ENCODE results near the gene UBAP2. TPM values are rescaled to one million over a fixed set of nuclear protein-coding genes. Genes with fewer than 3 reads are reported as not detected.

UBAP2 gene
- total RNA-seq, 3 donors from 2014 or later (not counting 1 experiment from before 2014, with no cell fraction given): 30.2 to 34.4 (median 31.1) TPM

- TF ChIP-seq CTCF (IDR thresholded peaks at IDR 0.05): no peak
- Mint-ChIP-seq H3K36me3 (no peaks in the 10 kb centered on the region), H3K9me3 (no peaks in the 10 kb centered on the region), H3K27ac (peak overlapping the region in 1 of 2 donors; percentile 14), H3K4me3 (no peak overlapping the region), H3K27me3 (ENCODE audit: low read depth in 2 of 2) (no peaks in the 10 kb centered on the region), H3K4me1 (peaks cover 5 to 17% of the 10 kb centered on the region in 2 donors)
- 94% methylated on average over 17 of the region's 17 CpGs for WGBS (ENCODE audit: insufficient coverage)
- H3K27ac ChIP-seq (ENCODE audit: low read length): no peak overlapping the region
- peaks cover 71% of the 10 kb centered on the region for H3K36me3 ChIP-seq (ENCODE audit: control insufficient read depth, insufficient read depth, low read length)
- intact Hi-C loops (cut with micrococcal nuclease): loop anchor here (5.0 kb wide), 1 partner anchor 108 kb away; the partner anchor contains the start of gene UBE2R2
- H3K4me3 ChIP-seq (ENCODE audit: low read length): no peak overlapping the region
- no peaks in the 10 kb centered on the region for H3K27me3 ChIP-seq (ENCODE audit: control insufficient read depth, insufficient read depth, low read length)
- H3K9me3 ChIP-seq (ENCODE audit: control insufficient read depth, insufficient read depth, low read length): no peaks in the 10 kb centered on the region
- ATAC-seq: no peak
- H3K4me1 ChIP-seq (ENCODE audit: control insufficient read depth, insufficient read depth, low read length): no peaks in the 10 kb centered on the region
- DNase-seq: peak in 1 of 2 donors; percentile 44
Observed at GRCh38 chr9:33924978-33925797, 123.5 kb downstream of the UBAP2 start.

GRCh38 chr9:33923998-33924701, 124.5 kb downstream of the UBAP2 start:
- DNase-seq (no peak), ATAC-seq (no peak)
- Histone ChIP-seq H3K27ac (ENCODE audit: low read length) (no peak overlapping the region), H3K4me3 (ENCODE audit: low read length) (no peak overlapping the region), H3K9me3 (ENCODE audit: control insufficient read depth, insufficient read depth, low read length) (no peaks in the 10 kb centered on the region), H3K36me3 (ENCODE audit: control insufficient read depth, insufficient read depth, low read length) (peaks cover 69% of the 10 kb centered on the region), H3K4me1 (ENCODE audit: control insufficient read depth, insufficient read depth, low read length) (no peaks in the 10 kb centered on the region), H3K27me3 (ENCODE audit: control insufficient read depth, insufficient read depth, low read length) (no peaks in the 10 kb centered on the region)
- Mint-ChIP-seq H3K27ac (no peak overlapping the region), H3K4me1 (peaks cover 10 to 17% of the 10 kb centered on the region in 2 donors), H3K27me3 (ENCODE audit: low read depth in 2 of 2) (no peaks in the 10 kb centered on the region), H3K9me3 (no peaks in the 10 kb centered on the region), H3K36me3 (no peaks in the 10 kb centered on the region), H3K4me3 (no peak overlapping the region)
- WGBS (ENCODE audit: insufficient coverage): 96% methylated on average over 14 of the region's 14 CpGs
- no peak for TF ChIP-seq CTCF (IDR thresholded peaks at IDR 0.05)
- intact Hi-C loops (cut with micrococcal nuclease): loop anchor here (5.0 kb wide), 1 partner anchor 107 kb away; the partner anchor contains the start of gene UBE2R2

- Histone ChIP-seq H3K9me3 (ENCODE audit: control insufficient read depth, insufficient read depth, low read length) (no peaks in the 10 kb centered on the region), H3K4me3 (ENCODE audit: low read length) (no peak overlapping the region), H3K4me1 (ENCODE audit: control insufficient read depth, insufficient read depth, low read length) (no peaks in the 10 kb centered on the region), H3K36me3 (ENCODE audit: control insufficient read depth, insufficient read depth, low read length) (peaks cover 73% of the 10 kb centered on the region), H3K27ac (ENCODE audit: low read length) (no peak overlapping the region), H3K27me3 (ENCODE audit: control insufficient read depth, insufficient read depth, low read length) (no peaks in the 10 kb centered on the region)
- no peak for TF ChIP-seq CTCF (IDR thresholded peaks at IDR 0.05)
- no peak overlapping the region for H3K27ac Mint-ChIP-seq
- H3K4me3 Mint-ChIP-seq: no peak overlapping the region
- DNase-seq: no peak
- ATAC-seq: no peak
- peaks cover 10 to 17% of the 10 kb centered on the region in 2 donors for H3K4me1 Mint-ChIP-seq
- no peaks in the 10 kb centered on the region for H3K27me3 Mint-ChIP-seq (ENCODE audit: low read depth in 2 of 2)
- H3K36me3 Mint-ChIP-seq: peaks cover 5% of the 10 kb centered on the region
- 95% methylated on average over 4 of the region's 4 CpGs for WGBS (ENCODE audit: insufficient coverage)
- no peaks in the 10 kb centered on the region for H3K9me3 Mint-ChIP-seq
- intact Hi-C loops (cut with micrococcal nuclease): loop anchor here (5.0 kb wide), 1 partner anchor 106 kb away; the partner anchor contains the start of gene UBE2R2
Observed at GRCh38 chr9:33923079-33923478, 125.6 kb downstream of the UBAP2 start.

Data from natural killer cell (primary cell).